ENCODE results near the gene ZNF646.
A peak's percentile ranks its signal among the peaks of the same experiment; 100 is the strongest.

Gene ZNF646, protein sequence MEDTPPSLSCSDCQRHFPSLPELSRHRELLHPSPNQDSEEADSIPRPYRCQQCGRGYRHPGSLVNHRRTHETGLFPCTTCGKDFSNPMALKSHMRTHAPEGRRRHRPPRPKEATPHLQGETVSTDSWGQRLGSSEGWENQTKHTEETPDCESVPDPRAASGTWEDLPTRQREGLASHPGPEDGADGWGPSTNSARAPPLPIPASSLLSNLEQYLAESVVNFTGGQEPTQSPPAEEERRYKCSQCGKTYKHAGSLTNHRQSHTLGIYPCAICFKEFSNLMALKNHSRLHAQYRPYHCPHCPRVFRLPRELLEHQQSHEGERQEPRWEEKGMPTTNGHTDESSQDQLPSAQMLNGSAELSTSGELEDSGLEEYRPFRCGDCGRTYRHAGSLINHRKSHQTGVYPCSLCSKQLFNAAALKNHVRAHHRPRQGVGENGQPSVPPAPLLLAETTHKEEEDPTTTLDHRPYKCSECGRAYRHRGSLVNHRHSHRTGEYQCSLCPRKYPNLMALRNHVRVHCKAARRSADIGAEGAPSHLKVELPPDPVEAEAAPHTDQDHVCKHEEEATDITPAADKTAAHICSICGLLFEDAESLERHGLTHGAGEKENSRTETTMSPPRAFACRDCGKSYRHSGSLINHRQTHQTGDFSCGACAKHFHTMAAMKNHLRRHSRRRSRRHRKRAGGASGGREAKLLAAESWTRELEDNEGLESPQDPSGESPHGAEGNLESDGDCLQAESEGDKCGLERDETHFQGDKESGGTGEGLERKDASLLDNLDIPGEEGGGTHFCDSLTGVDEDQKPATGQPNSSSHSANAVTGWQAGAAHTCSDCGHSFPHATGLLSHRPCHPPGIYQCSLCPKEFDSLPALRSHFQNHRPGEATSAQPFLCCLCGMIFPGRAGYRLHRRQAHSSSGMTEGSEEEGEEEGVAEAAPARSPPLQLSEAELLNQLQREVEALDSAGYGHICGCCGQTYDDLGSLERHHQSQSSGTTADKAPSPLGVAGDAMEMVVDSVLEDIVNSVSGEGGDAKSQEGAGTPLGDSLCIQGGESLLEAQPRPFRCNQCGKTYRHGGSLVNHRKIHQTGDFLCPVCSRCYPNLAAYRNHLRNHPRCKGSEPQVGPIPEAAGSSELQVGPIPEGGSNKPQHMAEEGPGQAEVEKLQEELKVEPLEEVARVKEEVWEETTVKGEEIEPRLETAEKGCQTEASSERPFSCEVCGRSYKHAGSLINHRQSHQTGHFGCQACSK (N-terminal part only)

DNA sequence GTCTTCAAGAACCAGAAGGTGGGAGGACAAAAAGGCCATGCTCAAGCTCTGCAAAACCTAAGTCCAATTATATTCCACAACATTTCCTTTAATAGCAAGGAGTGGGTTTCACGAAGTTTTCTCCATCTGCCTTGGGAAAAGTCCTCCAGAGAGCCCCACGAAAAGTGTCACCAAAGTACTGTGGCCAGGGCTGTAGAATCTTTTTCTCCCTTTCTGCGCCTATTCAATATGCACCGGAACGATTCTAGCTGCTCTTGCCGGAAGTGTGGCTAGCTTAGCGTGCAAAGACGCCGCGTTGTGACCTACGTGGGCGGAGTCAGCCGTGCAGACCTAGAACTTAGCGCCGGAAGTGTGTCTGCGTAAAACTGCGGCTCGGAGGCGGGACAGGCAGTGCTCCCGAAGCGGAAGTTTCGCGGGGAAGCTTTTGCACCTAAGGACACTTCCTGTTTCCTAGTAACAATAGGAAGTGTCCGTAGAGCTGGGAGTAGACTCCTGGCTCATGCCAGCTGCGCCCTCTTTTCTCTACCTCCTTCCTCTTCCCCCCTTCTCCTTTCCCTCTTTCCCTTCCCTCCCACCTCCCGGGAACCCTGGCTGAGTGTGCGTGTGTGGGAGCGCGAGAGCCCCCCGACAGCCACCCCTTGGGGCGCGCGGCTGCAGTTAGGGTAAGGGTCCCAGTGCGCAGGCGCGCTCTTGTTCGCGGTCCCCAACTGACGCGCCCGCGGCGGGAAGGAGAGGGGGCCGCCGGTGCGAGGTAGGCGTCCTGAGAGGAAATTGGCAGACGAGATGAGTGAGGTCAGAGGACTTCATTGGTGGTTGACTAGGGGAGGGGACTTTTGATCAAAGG lies at the start of gene ZNF646, which contains the start of gene ZNF668:
TSS of gene ZNF646 (plus strand) at position 453 of the 844 bp plus-strand sequence. CDS start 1,903 bp downstream, outside the sequence.
TSS of gene ZNF668 (minus strand) at position 271 of the 844 bp plus-strand sequence. CDS start 9,781 bp downstream, outside the sequence.
- DNase-seq (ENCODE audit: low spot score), result peak; percentile 97
- FAIRE-seq, result peak; percentile 88

DNA sequence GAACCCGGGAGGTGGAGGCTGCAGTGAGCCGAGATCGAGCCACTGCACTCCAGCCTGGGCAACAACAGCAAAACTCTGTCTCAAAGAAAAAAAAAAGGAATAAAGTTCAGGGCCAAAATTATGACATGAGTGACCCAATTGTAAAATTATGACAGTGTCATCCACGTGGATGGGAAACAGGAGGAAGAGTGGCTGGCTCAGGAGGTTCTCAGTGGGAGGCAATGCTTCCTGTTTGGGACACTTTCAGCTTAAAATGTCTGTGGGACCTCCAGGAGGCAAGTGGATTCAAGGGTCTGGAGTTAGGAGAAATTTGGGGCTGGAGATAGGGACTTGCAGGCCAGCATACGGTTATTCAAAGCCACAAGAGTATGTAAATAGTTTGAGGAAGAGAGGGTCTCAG lies 48.9 kb upstream of the ZNF646 start:
- no peak for FAIRE-seq
- DNase-seq (ENCODE audit: low spot score), result no peak

- no peak for FAIRE-seq
- no peak for DNase-seq (ENCODE audit: low spot score)
Measured at GRCh38 chr16:31029272-31029671, 45.0 kb upstream of the ZNF646 start.

DNA sequence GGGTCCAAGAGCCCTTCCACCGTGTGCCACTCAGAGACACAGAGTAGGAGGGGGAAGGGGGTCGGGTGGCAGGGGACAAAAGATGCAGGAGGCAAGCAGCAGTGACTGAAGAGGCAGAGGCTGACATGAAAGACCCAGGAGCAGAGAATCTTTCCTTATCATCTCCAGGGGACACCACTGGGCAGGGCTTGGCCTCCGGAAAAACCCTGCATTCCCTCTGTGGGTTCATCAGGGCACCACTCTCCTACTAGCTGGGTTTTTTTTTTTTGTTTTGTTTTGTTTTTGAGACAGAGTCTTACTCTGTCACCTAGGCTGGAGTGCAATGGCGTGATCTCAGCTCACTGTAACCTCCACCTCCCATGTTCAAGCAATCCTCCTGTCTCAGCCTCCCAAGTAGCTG lies 42.9 kb upstream of the ZNF646 start:
- FAIRE-seq (no peak), DNase-seq (ENCODE audit: low spot score) (no peak)

GRCh38 chr16:31032736-31033708 lies 41.2 kb upstream of the ZNF646 start, which contains the start of gene STX4:
Gene STX4, plus strand, starts transcription at chr16:31033558. Its CDS starts 248 bp downstream, at chr16:31033806.
- FAIRE-seq (peak; percentile 75), DNase-seq (ENCODE audit: low spot score) (peak; percentile 85)

DNA sequence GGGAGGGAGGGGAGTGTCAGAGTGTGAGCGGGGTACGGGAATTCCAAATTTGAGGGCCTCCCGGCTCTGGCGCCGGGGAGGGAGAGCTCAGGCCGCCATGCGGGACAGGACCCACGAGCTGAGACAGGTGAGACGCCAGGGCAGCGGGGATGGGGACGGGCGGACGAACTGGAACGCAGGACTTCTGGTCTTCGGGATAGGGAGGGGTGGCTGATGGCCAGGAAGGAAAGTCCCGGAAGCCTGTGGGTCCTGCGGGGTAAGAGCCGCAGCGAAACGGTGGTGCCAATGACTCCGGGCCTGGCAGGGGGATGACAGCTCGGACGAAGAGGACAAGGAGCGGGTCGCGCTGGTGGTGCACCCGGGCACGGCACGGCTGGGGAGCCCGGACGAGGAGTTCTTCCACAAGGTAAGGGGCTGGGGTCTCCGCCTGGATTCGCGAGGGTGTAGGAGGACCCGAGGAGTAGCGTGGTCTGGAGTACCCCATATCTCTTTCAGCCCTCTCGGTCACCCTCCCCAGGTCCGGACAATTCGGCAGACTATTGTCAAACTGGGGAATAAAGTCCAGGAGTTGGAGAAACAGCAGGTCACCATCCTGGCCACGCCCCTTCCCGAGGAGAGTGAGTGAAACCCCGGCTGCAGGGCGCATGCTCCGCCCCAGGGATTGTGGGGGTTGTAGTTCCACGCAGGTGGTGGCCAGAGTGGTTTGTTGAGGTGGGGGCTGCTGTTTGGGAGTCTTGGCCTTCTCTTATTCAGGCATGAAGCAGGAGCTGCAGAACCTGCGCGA lies 40.3 kb upstream of the ZNF646 start:
- DNase-seq (ENCODE audit: low spot score), result peak; percentile 61

DNA sequence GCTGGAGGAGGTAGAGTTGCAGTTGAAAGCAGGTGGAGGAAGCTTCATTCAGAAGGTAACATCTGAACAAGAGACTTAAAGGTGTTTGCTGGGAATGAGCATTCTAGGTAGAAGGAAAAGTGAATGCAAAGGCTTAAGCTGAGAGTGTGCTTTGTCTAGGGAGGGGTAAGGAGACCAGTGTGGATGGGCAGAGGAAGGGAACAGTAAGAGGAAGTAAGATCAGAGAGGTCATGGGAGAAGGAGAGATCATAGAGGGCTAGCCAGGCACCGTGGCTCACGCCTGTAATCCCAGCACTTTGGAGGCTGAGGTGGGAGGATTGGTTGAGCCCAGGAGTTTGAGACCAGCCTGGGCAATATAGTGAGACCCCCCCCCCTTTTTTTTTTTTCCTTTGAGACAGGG lies 37.5 kb upstream of the ZNF646 start:
- FAIRE-seq, result no peak
- no peak for DNase-seq (ENCODE audit: low spot score)

More for the DNA sequence above, 40.3 kb upstream of the ZNF646 start:
- no peak for FAIRE-seq

DNA sequence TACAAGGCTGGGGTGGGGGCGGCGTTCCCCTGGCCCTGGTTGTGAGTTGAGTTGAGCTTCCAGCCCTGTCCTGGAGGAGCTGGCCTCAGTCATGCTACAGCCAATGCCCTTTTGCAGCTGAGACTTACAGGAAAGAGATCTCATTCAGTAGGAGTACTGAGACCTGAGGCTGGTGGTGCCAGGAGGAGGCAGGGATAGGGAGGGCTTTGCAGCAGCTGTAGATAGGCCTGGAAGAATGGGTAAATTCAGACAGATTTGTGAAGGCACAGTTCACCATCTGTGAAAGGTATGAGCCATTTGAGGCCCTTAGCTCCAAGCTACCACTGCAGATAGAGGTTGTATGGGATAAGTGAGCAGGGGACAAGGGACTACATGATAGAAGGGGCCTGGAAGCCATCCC lies 35.2 kb upstream of the ZNF646 start:
- DNase-seq (ENCODE audit: low spot score), result no peak
- FAIRE-seq, result no peak

DNA sequence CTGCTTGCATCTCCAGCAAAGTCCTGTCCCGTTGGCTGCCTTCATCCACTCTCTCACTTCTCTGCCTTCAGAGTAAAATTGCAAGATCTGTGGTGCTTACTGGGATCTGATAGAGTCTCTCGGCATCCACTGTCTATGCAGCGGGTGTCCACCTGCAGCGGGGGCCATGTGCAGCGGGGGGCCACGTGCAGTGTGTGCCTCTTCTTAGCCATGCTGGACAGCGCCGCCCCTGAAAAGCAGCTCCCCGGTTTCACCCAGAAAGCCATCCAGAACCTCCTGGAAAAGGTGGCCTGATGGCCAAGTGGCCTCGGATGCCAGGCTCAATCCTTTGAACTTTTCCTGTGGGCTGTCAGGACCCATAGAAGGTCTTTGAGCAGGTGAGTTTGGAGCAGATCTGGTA lies 31.4 kb upstream of the ZNF646 start:
- no peak for FAIRE-seq
- DNase-seq (ENCODE audit: low spot score), result no peak

DNA sequence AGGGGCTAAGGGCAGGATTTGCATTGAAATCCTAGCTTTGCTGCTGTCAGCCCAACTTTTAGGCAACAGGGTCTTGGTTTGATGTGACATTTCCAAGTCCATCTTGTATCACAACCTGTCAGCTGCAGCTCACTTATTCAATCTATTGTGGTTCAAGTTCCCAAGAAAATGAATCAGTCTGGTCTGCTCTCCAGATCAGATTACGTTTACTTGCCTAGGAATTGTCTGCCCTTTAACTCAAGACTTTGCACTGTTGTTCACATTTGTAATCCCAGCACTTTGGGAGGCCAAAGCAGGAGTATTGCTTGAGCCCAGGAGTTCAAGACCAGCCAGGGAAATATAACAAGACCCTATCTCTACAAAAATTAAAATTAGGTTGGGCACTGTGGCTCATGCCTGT lies 30.9 kb upstream of the ZNF646 start:
- no peak for DNase-seq (ENCODE audit: low spot score)
- no peak for FAIRE-seq

GRCh38 chr16:31043898-31044481 lies 30.2 kb upstream of the ZNF646 start:
- DNase-seq (ENCODE audit: low spot score), result no peak

DNA sequence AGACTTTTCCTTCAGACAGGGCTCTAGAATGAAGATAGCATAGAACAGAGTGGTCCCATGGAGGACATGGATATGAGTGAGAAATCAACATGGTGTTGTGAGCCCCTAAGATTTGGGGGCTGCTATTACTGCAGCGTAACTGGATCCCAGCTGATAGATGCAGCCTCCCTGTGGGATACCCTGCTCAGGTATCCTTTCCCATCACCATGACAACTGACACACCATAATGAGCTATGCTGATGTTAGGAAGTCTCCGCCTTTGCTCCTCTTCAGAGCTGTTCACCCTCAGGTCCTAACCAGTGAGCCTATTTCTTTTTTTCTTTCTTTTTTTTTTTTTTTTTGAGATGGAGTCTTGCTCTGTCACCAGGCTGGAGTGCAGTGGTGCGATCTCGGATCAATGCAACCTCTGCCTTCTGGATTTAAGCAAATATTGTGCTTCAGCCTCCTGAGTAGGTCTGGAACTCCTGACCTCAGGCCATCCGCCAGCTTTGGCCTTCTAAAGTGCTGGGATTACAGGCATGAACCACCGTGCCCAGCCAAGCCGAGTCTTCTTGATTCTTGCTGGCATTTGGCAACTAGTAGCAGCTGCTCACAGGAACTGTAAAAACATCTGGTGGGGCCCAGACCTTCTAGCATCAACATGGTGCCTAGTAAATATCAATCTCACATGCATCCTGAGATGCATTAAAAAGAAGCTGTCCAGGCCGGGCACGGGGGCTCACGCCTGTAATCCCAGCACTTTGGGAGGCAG lies 23.8 kb upstream of the ZNF646 start:
- no peak for DNase-seq (ENCODE audit: low spot score)
- no peak for FAIRE-seq

More at GRCh38 chr16:31043898-31044481, 30.2 kb upstream of the ZNF646 start:
- FAIRE-seq, result no peak

DNA sequence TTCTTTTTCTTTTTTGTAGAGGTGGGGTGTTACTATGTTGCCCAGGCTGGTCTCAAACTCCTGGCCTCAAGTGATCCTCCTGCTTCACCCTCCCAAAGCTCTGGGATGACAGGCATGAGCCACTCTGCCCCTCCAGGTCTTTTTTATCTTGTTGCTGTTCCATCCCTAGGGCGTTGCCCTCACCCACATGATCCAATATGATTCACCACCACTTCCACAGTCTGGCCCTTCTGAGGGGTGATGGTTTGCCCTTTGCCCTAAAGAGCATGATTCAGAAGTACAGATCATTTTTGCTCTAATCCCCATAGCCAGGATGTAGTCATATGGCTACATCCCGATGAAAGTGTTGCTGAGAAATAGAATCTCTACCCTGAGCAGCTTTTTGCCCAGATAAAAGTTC lies 22.1 kb upstream of the ZNF646 start:
- DNase-seq (ENCODE audit: low spot score) (peak; percentile 92), FAIRE-seq (peak; percentile 97)

DNA sequence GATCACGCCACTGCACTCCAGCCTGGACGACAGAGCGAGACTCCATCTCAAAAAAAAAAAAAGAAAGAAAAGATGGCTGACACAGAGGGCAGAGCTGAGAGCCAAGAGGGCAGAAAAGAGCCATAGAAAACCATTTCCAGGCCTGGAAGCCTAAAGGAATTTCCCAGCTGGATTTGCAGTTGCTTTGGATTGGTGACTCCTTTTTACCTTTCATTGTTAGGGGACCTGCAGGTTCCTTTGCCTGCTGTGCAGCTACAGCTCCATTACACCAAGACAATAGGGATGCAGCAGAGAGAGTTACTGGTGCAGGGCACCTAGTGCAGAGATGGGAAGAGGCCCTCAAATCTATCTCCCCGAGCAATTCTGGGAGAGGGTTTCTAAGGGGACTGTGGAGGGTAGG lies 18.6 kb upstream of the ZNF646 start:
- DNase-seq (ENCODE audit: low spot score) (no peak), FAIRE-seq (no peak)

DNA sequence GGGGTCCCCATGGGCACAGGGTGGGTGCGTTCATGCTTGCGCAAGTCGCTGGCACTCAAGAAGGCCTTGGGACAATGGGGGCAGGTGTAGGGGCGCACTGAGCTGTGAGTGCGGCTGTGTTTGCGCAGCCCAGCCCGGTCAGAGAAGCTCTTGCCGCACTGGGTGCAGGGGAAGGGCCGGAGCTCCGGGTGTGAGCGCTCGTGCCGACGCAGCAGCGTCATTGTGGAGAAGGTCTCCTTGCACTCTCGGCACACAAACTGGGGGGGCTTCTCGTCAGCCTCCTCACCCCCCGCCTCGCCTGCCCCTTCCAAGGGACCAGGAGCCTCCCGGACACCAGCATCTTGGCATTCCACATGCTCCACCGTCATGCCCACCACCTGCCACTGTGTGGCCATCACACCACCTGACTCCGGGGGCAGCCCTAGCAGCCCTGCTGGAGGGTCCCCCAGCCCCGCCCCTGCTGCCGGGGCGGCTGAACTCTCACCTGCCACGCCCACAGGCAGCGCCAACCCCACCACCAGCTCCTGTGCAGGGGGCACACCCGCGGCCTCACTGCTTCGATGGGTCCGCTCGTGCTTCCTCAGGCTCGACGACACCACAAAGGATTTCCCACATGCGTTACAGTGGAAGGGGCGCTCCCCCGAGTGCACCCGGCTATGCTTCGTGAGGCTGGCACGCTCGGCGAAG lies 13.0 kb upstream of the ZNF646 start:
- DNase-seq (ENCODE audit: low spot score) (no peak), FAIRE-seq (no peak)

DNA sequence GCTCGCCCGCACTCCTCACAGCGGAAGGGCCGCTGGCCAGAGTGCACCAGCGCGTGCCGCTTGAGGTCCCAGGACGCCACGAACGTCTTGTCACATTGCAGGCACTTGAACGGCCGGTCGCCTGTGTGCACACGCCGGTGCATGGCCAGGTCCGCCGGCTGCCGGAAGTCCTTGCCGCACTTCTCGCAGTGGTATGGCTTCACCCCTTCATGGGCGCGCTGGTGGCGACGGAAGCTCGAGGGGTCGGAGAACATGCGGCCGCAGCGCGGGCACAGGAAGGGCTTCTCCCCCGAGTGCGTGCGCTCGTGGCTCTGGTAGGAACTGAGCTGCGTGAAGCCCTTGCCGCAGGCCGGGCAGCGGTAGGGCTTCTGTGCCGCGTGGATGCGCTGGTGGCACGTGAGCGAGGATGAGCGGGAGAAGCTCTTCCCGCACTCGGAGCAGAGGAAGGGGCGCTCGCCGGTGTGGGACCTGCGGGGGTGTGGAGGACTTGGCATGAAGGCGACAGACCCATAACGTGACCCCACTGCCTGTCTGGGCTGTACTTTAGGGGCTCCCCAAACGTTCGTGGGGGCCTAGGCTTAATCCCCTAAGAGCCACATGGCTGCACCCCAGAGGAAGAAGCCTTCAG lies 12.3 kb upstream of the ZNF646 start:
- no peak for FAIRE-seq
- DNase-seq (ENCODE audit: low spot score), result no peak

Data from RCC 7860 (cell line).